GM21381 (cell line): ENCODE measurements around the gene SYNPR.
A peak's percentile ranks its signal among the peaks of the same experiment; 100 is the strongest.

ENCODE experiments used
- ATAC-seq: cut with Tn5 transposase; IDR thresholded peaks from one replicate; pipeline ENCODE4 v1.9.1; 2021; ENCODE audit warnings: mild to moderate bottlenecking, moderate library complexity; ENCODE audit not compliant: unreplicated experiment

Gene SYNPR

DNA sequence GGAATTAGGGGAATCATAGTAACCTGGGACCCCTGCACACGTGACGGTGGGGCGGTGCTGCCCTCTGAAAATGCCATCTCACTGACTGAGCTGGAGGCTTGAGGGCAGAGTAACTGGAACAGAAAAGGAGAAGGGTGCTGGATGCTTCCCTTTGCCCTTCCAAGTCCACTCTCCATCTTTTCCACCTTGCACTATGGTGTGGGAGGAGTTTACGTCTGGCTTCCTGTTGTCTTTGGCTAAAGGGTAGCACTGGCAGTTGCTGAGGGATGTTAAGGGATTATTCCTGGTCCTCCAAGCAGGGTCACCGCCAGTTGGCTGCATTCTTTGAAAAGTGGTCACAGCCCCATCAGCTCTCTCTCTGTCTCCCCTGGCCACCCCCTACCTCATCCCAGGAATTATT is 245.0 kb downstream of the SYNPR start:
- ATAC-seq, result no peak

DNA sequence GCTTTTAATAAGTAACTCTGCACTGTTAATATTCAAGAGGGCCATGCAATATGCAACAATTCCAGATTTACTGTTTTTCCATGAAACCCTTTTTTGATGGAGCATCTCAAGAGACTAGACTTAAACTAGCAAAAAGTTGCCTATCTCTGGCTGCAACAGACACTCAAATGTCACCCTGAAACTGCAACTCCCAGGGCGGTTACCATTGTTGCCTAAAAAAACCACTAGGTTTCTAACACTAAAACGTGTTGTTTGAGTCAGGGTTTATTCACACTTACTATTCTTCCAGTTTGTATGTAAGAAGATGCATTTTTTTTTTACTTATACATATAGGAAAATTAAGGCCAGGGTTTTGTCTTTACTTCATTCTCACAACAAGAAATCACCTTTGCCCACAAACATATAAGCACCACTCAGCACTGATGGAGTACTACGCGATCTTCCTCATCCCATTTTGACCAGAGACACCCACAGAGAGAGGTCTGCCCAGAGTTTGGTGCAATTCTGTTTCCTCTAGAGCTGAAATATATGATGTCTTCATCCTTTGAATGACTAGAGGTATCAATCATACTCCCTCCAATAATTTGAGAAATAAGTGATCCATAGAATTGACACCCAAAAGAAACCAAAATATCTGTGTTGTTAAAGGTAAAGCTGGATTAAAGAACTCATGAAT is 250.4 kb downstream of the SYNPR start:
- no peak for ATAC-seq

DNA sequence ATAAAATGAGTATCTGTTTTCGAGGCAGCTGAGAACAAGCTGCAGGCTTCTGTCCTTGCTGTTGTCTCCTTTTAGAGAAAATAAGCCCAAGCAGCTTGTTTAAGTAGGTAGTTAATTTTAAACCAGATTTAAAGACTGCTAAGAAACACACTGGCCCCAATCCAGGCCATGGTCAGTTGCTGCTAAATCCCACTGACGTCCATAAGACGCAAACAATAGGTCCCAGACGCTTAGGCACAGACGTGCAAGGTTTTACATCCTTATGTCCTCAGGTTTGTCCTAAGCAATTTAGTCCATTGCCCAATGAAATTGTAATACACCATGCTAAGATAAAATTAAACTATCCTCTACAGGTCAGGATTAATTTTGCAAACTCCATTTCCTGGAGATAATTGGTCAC is 254.4 kb downstream of the SYNPR start:
- no peak for ATAC-seq

DNA sequence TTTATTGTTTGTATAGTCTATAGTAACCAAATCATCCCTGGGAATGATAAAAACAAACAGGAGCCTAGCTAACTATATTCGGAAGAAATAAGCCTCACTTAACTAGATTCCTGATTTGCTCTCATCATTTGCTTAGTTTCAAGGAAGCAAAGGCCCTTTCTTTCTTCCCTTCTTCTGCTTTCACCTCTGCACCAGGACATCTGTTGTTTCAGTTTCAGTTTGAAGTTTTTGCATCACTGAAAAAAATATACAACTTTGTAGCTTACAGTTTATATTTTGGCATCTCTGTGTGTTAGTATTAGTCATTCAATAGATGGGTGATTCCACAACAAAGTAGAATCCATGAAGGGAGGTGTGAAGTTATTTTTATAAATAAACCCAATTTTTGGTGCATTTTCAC is 260.8 kb downstream of the SYNPR start:
- no peak for ATAC-seq

DNA sequence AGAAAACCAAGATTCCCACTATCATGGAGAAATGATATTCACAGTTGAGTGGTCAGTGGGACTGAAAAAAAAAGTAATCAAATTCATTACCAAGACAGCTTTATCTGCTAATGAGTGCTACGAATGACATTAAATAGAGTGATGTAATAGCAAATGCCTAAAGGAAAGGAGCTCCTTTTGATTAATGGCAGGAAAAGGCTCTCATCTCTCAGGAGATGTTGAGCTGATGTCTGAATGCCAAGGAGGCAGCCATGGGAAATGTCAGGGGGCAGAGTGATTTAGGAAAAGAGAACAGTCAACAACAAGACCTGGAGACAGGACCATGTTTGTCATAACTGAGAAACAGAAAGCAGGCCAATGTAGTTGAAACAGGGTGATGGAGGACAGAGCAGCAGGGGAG is 277.7 kb downstream of the SYNPR start:
- no peak for ATAC-seq

DNA sequence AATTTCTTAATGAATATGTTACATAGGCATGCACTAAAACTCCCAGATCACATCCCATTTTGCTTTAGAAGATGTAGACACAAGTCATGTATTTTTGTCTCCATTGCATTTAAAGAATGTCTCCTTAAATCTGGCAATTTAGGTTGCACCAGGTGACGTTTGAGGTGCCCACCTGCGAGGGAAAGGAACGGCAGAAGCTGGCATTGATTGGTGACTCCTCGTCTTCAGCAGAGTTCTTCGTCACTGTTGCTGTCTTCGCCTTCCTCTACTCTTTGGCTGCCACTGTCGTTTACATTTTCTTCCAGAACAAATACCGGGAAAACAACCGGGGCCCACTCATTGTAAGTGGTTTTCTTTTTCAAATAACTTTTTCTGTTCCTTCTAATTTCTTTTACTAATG is 278.3 kb downstream of the SYNPR start:
- no peak for ATAC-seq

DNA sequence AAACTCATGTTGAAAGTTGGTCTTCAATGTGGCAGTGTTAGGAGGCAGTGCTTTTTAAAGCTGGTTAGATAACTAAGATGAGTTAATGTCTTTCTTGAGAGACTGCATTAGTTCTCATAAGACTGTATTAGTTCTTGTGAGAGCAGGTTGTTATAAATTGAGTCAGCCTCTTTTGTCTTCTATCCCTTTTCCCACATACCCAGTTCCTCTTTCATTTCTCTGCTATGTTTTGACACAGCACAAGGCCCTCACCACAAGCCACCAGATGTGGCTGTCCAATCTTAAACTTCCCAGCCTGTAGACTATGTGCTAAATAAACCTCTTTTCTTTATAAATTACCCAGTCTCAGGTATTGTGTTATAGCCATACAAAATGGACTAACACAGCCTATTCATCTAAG is 279.8 kb downstream of the SYNPR start:
- peak; percentile 91 for ATAC-seq

DNA sequence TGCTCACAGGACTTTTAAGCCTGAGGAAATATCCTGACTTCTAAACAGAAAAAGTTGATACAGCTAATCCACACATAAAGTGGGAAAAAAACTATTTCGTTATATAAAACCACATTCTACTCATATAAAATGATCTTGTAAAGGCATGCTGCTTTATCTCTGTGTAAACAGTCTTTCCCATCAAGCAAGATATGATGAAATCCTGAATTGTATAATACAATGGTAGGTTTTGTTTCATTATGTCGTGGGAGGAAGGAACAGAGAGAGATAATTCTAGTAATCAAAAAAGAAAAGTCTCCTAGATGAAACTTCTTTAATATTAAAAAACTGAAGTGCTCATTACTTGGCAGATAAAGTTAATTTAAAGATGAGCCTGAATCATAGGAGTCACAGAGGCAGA is 281.8 kb downstream of the SYNPR start:
- no peak for ATAC-seq

DNA sequence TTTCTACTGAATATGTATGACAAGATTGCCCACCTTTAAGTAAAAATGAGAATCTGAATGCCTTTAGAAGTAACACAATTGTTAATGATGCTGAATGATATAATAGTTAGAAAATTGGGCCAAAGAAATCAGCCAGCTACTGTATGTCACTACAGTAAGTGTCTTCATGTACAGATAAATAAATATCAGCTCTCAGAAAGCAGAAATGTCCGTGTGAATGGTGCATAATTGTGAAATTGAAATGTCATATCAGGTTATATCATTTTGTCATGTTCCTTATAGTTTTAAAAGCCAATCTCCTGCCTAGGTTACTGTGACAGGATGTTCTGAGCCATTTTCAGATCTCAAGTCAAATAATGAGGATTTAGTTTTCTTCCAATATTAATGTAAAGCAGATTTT is 283.8 kb downstream of the SYNPR start:
- ATAC-seq, result no peak

DNA sequence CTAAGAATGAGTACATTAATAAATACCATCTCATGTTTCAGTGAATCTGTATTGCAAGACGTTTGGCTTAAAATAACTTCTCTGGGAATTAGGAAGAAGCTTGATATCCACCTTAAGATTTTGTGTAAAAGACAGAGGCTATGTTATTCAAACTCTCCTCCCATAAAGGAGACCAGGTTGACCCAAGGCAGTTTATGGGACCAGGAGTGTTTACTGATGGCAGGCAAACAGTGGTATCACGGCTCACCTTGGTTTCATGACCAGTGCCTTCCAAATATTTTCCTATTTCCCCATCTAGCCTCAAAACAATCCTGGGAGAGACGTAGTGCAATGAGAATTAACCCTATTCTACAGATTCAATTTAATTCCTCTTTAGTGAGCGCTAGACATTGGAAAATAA is 284.2 kb downstream of the SYNPR start:
- ATAC-seq, result no peak

DNA sequence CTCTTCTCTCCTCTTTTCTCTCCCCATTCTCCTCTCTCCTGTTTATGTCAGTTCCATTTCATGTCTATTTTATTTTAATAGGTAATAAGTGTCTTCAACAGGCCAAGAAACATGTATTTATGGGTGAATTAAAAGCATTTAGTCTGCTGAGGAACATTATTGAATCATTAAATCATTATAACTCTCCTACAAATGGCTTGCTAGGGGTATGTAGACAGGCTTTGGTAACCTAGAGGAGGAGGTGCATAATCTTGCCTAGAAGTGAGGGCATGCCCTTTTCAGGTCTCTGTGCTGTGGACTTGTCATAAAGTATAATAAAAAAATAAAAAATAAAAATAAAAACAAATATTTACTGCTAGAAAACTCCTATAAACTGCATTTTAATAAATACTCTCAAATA is 285.5 kb downstream of the SYNPR start:
- no peak for ATAC-seq

DNA sequence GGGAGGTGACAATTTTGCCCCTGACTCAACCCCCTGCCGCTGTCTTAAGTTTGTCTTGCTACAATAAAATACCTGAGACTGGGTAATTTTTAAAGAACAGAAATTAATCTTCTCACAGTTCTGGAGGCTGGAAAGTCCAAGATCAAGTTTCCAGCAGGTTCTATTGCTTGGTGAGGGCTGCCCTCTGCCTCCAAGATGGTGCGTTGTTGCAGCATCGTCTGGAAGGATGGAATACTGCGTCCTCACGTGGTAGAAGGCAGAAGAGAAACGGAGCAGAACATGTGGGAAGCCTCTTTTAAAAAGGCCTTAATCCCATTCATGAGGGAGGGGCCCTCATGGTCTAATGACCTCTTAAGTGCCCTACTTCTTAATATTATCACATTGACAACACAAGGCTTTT is 287.1 kb downstream of the SYNPR start:
- no peak for ATAC-seq

DNA sequence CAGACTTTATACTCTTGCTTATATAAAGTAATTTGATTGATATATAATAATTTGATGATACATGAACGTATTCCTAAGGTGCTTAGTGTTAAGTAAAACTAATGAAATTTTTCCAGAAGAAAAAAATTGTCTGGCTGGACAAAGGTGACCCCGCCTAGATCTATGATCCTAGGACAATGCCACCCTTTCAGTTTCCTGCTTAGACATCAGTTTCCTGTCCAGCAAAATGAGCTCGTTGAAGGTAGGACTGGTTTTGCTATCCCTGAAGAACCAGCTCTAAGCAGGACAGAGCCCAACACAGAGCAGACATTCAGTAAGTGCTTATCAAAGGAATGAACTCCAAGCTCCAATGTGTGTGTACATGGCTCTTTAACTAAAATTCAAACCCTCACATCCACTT is 293.6 kb downstream of the SYNPR start:
- no peak for ATAC-seq

DNA sequence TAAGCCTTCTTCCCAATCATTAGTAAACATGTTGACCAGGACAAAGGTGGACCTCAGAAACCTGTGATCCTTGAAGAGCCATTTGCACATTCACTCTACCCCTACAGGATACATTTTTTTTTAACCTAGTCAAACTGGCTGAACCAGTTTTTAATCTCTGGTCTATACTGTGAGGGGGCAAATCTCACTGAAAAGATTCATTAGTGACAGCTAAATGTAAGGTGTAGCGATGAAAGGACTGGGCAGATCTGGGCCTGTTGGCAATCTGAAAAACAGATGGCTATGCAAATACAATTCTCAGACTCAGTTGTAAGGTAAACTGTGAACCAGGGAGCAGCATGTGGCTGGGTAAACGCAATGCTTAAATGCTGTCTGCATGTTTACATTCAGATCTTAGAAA is 298.7 kb downstream of the SYNPR start:
- ATAC-seq, result no peak

DNA sequence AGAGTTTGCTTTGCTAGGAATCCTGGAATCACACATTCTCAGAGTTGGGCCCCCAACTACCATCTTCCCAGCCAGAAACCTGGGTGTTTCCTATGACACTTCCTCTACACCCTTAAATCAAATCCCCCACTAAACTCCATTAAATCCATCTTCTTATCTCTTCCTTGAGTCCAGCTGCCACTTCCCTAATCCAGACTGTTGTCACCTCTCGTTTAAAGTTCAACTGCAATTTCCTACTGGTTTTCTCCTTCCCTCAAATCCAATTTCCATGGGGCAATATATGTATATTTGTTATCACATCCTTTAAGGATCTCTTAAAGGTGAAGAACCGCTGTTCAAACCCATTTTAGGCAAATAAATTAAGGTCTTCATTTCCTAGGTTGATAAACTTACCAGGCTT is 300.8 kb downstream of the SYNPR start:
- no peak for ATAC-seq

DNA sequence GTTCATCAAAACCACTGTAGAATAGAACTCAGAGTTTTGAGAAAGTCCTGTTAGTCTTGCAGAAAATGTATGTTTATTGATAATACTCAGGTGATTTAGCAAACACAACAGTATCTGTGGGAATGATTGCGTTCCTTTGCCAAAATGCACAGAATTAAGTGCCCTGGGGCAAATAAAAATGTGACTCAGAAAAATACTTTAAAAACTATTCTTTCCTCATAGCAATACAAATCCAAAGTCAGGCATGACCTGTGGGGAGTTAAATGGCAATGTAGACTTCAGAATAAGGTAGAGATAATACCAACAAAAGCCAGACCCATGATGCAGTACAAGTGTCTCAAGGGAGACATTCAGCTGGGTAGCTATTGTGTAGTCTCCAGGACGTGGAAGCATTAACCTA is 302.0 kb downstream of the SYNPR start:
- ATAC-seq, result no peak

DNA sequence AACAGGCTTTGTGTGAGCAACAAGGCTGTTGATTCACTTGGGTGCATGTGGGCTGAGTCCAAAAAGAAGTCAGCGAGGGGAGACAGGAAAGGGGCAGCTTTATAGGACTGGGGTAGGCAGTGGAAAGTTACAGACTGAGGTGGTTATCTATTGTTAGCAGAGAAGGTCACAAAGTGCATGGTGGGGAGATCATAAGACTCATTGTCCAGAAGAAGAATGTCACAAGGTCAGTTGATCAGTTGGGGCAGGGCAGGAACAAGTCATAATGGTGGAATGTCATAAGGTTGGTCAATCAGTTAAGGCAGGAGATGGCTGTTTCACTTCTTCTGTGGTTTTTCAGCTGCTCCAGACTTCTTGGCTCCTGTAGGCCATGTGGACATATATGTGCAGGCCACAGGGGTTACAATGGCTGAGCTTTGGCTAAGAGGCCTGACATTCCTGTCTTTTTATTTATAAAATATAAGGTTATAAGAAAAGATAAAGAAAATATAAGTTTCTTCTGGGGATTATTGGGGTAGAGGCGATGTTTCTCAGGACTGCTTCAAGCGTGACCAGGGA is 304.9 kb downstream of the SYNPR start:
- ATAC-seq, result no peak

DNA sequence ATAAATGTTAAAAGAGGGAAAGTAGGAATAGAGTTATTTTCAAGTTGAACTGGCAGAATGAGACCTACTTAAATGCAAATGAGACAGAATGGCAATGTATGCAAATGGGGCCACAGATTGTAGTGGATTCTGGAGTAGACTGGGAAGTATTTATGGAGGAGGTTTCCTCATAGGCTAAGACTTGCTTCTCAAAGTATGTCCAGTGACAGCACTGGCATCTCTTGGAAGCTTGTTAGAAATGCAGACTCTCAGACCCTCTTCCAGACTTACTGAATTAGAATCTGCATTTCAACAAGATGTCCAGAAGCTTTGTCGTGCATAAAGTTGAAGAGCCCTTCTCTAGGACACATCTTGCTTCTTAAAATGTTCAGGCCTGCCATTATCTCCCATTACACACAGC is 306.6 kb downstream of the SYNPR start:
- ATAC-seq, result no peak

DNA sequence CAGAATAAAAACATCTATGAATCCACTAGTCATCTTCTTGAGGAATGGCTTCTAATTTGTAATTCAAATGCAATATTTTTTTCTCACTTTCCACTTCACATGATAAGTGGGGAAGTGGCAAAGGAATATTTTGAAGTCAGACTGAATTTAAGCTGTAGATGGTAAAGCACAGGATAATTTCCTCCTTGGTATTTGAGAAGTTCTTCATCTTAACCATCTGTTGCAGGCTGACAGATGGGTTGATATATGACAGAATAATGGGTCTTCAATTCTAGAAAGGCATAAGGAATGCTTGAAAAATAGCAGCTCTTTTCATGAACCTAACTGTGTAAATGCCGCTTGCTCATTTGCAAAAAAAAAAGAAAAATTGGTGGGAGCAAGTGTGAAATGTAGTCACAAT is 307.8 kb downstream of the SYNPR start:
- ATAC-seq, result no peak

DNA sequence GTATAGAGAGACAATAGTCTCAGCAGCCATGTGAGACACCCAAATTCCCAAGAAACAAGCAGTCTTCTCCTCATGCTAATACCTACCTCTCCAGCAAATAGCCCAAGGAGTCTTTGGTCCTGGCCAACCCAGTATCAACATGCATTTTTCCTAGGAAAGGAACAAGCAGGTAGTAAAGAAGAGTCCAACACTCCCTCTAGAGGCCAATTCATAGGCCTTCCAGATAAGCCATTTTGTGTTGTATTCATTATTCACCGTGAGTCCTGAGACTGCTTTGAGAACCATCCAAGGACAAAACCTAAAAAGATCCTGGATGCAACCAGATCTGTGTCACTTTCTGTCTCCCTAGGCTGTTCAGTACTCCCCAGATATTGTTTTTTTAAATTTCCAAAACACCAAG is 310.8 kb downstream of the SYNPR start:
- ATAC-seq, result no peak

DNA sequence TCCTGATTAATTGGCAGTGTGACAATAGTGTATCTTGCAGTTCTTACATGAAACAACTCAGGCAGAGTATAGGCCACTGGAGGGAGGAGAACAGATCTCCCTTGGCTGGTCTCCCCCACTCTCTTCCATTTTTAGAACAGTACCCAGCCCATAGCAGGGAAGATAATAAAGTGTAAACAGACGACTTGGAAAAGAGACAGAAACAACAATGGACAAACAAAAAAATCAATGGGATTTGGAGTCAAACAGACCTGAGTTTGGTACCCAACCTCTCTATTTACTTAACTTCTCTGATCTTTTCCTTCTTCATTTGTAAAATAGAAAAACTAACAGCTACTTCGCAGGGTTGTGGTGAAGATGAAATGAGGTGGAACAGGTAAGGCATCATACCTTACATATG is 315.7 kb downstream of the SYNPR start:
- no peak for ATAC-seq

DNA sequence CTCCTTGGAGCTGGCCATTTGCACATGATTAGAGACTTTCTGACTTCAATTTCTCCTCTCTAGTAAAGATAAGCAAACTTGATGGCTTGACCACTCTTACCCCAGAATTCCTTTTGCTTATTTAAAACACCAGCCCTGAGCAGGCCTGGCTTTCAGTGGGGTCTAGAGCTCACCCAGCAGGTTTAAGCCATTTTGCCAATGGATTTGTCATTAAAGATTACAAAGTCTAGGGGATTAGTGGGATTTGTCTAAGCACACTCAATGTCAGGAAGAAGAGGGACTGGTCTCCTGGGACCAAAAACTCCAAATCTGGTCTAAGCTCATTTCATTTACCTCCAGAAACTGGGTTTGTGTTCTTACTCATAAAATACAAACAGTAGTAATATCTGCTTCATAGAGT is 317.1 kb downstream of the SYNPR start:
- ATAC-seq, result no peak

DNA sequence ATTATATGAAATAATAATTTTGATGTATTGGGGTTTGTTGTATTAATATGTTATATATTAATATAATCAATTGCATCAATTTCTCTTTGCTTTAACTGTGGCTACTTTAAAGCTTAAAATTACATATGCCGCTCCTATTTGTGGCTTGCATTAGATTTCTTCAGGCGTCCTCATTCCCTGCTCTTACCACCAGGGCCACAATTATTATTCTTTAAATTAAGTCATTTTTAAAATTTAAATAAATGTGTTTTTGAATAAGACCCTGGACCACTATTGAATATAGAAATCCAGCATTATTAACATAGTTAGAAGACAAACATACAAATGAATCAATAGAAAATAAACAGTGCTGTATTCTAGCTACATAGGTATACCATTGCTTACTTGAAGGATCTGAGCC is 318.9 kb downstream of the SYNPR start:
- ATAC-seq, result no peak
